Hepatocyte (in vitro differentiated cells): ENCODE measurements around the gene FREM1. TPM values are rescaled to one million over a fixed set of nuclear protein-coding genes. Genes with fewer than 3 reads are reported as not detected.

Source experiments
- DNase-seq: peaks from one replicate; pipeline ENCODE4 v3.0.0-alpha.2; 2016; ENCODE audit warnings: low spot score
- H2AFZ ChIP-seq: fragments of 200-600 bp; sonication (generic); 2 replicates; pipeline ENCODE4 v1.6.0; 2016; ENCODE audit warnings: antibody characterized with exemption, mild to moderate bottlenecking
- H3K27ac ChIP-seq: fragments of 200-600 bp; sonication (generic); 2 replicates; pipeline ENCODE4 v1.5.1; 2016; ENCODE audit warnings: mild to moderate bottlenecking
- H3K27me3 ChIP-seq: fragments of 200-600 bp; sonication (generic); 2 replicates; pipeline ENCODE4 v1.6.1; 2016
- H3K36me3 ChIP-seq: fragments of 200-600 bp; sonication (generic); replicated peaks from 2 replicates; pipeline ENCODE4 v1.5.1; 2016; ENCODE audit warnings: low read depth; ENCODE audit not compliant: insufficient read depth
- H3K4me1 ChIP-seq: fragments of 200-600 bp; sonication (generic); 2 replicates; pipeline ENCODE4 v1.5.1; 2016; ENCODE audit warnings: mild to moderate bottlenecking, moderate library complexity; ENCODE audit not compliant: insufficient read depth
- H3K4me2 ChIP-seq: fragments of 200-600 bp; sonication (generic); 2 replicates; pipeline ENCODE4 v1.6.0; 2016
- H3K4me3 ChIP-seq: fragments of 200-600 bp; sonication (generic); 2 replicates; pipeline ENCODE4 v1.5.1; 2016; ENCODE audit warnings: mild to moderate bottlenecking
- H3K79me2 ChIP-seq: fragments of 200-600 bp; sonication (generic); 2 replicates; pipeline ENCODE4 v1.6.0; 2017; ENCODE audit warnings: mild to moderate bottlenecking
- H3K9me2 ChIP-seq: fragments of 200-600 bp; sonication (generic); replicated peaks from 2 replicates; pipeline ENCODE4 v1.6.0; 2017; ENCODE audit warnings: mild to moderate bottlenecking; ENCODE audit not compliant: insufficient read depth
- H3K9me3 ChIP-seq: fragments of 200-600 bp; sonication (generic); 2 replicates; pipeline ENCODE4 v1.5.1; 2016; ENCODE audit warnings: low read depth, mild to moderate bottlenecking
- H4K20me1 ChIP-seq: fragments of 200-600 bp; sonication (generic); 2 replicates; pipeline ENCODE4 v1.6.0; 2016; ENCODE audit warnings: mild to moderate bottlenecking; ENCODE audit not compliant: insufficient read depth, poor library complexity, severe bottlenecking
- CTCF ChIP-seq: fragments of 200-600 bp; sonication (generic); IDR thresholded peaks from 2 replicates; pipeline ENCODE4 v1.5.1; 2016; ENCODE audit warnings: antibody characterized with exemption, mild to moderate bottlenecking; ENCODE audit not compliant: poor library complexity
- EZH2 ChIP-seq: fragments of 200-600 bp; sonication (generic); IDR thresholded peaks from 2 replicates; pipeline ENCODE4 v1.6.1; 2016; ENCODE audit warnings: antibody characterized with exemption, mild to moderate bottlenecking, borderline replicate concordance
- EZH2phosphoT487 ChIP-seq: fragments of 200-600 bp; sonication (generic); IDR thresholded peaks from one replicate; pipeline ENCODE4 v1.6.1; 2018; ENCODE audit warnings: antibody characterized with exemption, mild to moderate bottlenecking, low read depth, moderate library complexity; ENCODE audit not compliant: unreplicated experiment, severe bottlenecking
- WGBS: methylation state at CpG from one replicate; pipeline ENCODE4 v1.1.6; 2016; ENCODE audit warnings: low lambda C conversion rate; ENCODE audit errors: missing lambda C conversion rate; 5-methylcytosine and 5-hydroxymethylcytosine counted together
- polyA plus RNA-seq: library from polyadenylated mRNA; unstranded; fragments of >200 nt; fragmentation: Nextera tagmentation; extraction: Ambion mirVana; gene quantifications from 2 replicates; pipeline ENCODE4 v1.2.1, GENCODE V29; 2016
- total RNA-seq: library from RNA; depleted of rRNA; stranded (reverse); fragments of >200 nt; gene quantifications from 2 replicates; pipeline ENCODE4 v1.2.3, GENCODE V29; 2014

The FREM1 gene
- total and polyA plus RNA-seq, 2 experiments from 2014 or later, result 9.7 to 36.1 TPM

- no peak overlapping the region for H2AFZ ChIP-seq
- no peaks in the 10 kb centered on the region for H3K27me3 ChIP-seq
- H3K79me2 ChIP-seq, result no peaks in the 10 kb centered on the region
- H4K20me1 ChIP-seq, result no peaks in the 10 kb centered on the region
- TF ChIP-seq CTCF (no peak), EZH2 (no peak), EZH2phosphoT487 (no peak)
- 98% methylated on average over 2 of the region's 2 CpGs for WGBS
- no peak overlapping the region for H3K27ac ChIP-seq
- H3K9me3 ChIP-seq, result no peaks in the 10 kb centered on the region
- DNase-seq, result no peak
- H3K4me2 ChIP-seq, result no peak overlapping the region
- no peaks in the 10 kb centered on the region for H3K9me2 ChIP-seq
- no peaks in the 10 kb centered on the region for H3K4me1 ChIP-seq
- no peaks in the 10 kb centered on the region for H3K36me3 ChIP-seq
- H3K4me3 ChIP-seq, result no peak overlapping the region
Observed at GRCh38 chr9:14793389-14793788, 116.8 kb downstream of the FREM1 start.

GRCh38 chr9:14790628-14791027, 119.6 kb downstream of the FREM1 start:
- Histone ChIP-seq H3K9me3 (no peaks in the 10 kb centered on the region), H4K20me1 (no peaks in the 10 kb centered on the region), H3K4me1 (no peaks in the 10 kb centered on the region), H3K36me3 (no peaks in the 10 kb centered on the region), H3K79me2 (no peaks in the 10 kb centered on the region), H3K4me3 (no peak overlapping the region), H3K27ac (no peak overlapping the region), H3K9me2 (no peaks in the 10 kb centered on the region), H2AFZ (no peak overlapping the region), H3K4me2 (no peak overlapping the region), H3K27me3 (no peaks in the 10 kb centered on the region)
- TF ChIP-seq EZH2 (no peak), CTCF (no peak), EZH2phosphoT487 (no peak)
- DNase-seq, result no peak
- 93% methylated on average over 4 of the region's 4 CpGs for WGBS

GRCh38 chr9:14788846-14789245, 121.4 kb downstream of the FREM1 start:
- no peak overlapping the region for H3K27ac ChIP-seq
- no peak overlapping the region for H3K4me2 ChIP-seq
- WGBS, result 88% methylated on average over 5 of the region's 5 CpGs
- no peaks in the 10 kb centered on the region for H3K36me3 ChIP-seq
- TF ChIP-seq EZH2 (no peak), CTCF (no peak), EZH2phosphoT487 (no peak)
- H3K79me2 ChIP-seq, result no peaks in the 10 kb centered on the region
- no peak overlapping the region for H3K4me3 ChIP-seq
- H2AFZ ChIP-seq, result no peak overlapping the region
- no peaks in the 10 kb centered on the region for H3K4me1 ChIP-seq
- no peaks in the 10 kb centered on the region for H3K9me3 ChIP-seq
- DNase-seq, result no peak
- H3K27me3 ChIP-seq, result no peaks in the 10 kb centered on the region
- H4K20me1 ChIP-seq, result no peaks in the 10 kb centered on the region
- H3K9me2 ChIP-seq, result no peaks in the 10 kb centered on the region

- H3K4me2 ChIP-seq, result no peak overlapping the region
- no peaks in the 10 kb centered on the region for H3K79me2 ChIP-seq
- no peaks in the 10 kb centered on the region for H3K4me1 ChIP-seq
- H3K27ac ChIP-seq, result no peak overlapping the region
- WGBS, result 74% methylated on average over 4 of the region's 4 CpGs
- DNase-seq, result no peak
- H3K27me3 ChIP-seq, result no peaks in the 10 kb centered on the region
- no peak overlapping the region for H3K4me3 ChIP-seq
- no peaks in the 10 kb centered on the region for H3K36me3 ChIP-seq
- no peaks in the 10 kb centered on the region for H3K9me2 ChIP-seq
- no peaks in the 10 kb centered on the region for H3K9me3 ChIP-seq
- no peak overlapping the region for H2AFZ ChIP-seq
- H4K20me1 ChIP-seq, result no peaks in the 10 kb centered on the region
- TF ChIP-seq EZH2phosphoT487 (no peak), CTCF (no peak), EZH2 (no peak)
Observed at GRCh38 chr9:14783358-14783757, 126.9 kb downstream of the FREM1 start.
